WERI-Rb-1 (cell line): ENCODE measurements around the gene DBX1.

Experiments
- DNase-seq: peaks from one replicate; pipeline ENCODE4 v3.0.0-alpha.2; 2020
- H3K27ac ChIP-seq: fragments of 250-450 bp; sonication (Bioruptor Pico); 2 replicates; pipeline ENCODE4 v1.5.1; 2020; ENCODE audit warnings: mild to moderate bottlenecking, moderate library complexity
- H3K27me3 ChIP-seq: fragments of 250-450 bp; sonication (Bioruptor Pico); 2 replicates; pipeline ENCODE4 v1.5.1; 2021; ENCODE audit warnings: mild to moderate bottlenecking, low read depth, moderate library complexity; ENCODE audit not compliant: insufficient read depth, severe bottlenecking
- H3K36me3 ChIP-seq: fragments of 250-450 bp; sonication (Bioruptor Pico); 2 replicates; pipeline ENCODE4 v1.5.1; 2020; ENCODE audit warnings: mild to moderate bottlenecking, moderate library complexity
- H3K4me3 ChIP-seq: 2 replicates; pipeline ENCODE4 v1.5.1; 2011; ENCODE audit warnings: low read depth, mild to moderate bottlenecking, control low read depth, low read length
- H3K9me3 ChIP-seq: fragments of 250-450 bp; sonication (Bioruptor Pico); 2 replicates; pipeline ENCODE4 v1.5.1; 2021; ENCODE audit warnings: mild to moderate bottlenecking, moderate library complexity; ENCODE audit not compliant: severe bottlenecking
- TF ChIP-seq, protein P1 (sequence below): IDR thresholded peaks from 2 replicates; pipeline ENCODE4 v1.5.1; 2011; ENCODE audit warnings: low read depth, mild to moderate bottlenecking, control low read depth, inconsistent platforms, low read length

DBX1 gene

DNA sequence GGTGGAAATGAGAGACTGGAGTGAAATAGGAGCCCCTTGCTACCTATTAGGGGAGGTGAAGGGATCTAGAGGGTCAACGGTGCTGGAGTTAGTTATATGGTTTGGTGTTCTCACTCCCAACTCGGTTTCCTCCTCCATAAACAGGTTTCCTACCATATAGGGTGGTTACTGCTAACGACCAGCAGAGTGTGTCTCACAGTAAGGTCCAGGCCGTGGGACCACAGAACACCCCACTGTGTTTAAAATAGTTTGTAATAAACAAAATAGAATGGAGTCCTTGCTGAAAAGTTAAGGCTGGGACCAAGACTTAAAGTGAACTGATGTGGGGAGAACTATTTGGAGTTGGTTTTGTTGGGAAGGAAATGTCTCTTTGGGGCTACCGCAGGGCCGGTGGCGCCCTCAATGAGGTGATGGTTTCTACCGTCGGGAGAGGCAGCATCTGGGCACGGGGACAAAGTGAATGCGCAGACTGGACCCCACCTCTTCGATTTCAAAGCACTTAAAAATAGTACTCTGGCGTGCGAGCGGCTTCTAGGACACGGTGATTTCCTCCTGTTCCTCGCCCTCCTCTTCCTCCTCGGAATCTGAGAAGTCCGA lies 4.5 kb downstream of the DBX1 start:
- no peak overlapping the region for H3K4me3 ChIP-seq
- no peak for DNase-seq
- H3K27me3 ChIP-seq: peaks cover 36% of the 10 kb centered on the region

GRCh38 chr11:20154381-20154780 lies 5.9 kb downstream of the DBX1 start:
- Histone ChIP-seq H3K27ac (no peak overlapping the region), H3K36me3 (no peaks in the 10 kb centered on the region), H3K4me3 (no peak overlapping the region), H3K27me3 (peaks cover 22% of the 10 kb centered on the region), H3K9me3 (no peaks in the 10 kb centered on the region)
- TF ChIP-seq, protein P1, sequence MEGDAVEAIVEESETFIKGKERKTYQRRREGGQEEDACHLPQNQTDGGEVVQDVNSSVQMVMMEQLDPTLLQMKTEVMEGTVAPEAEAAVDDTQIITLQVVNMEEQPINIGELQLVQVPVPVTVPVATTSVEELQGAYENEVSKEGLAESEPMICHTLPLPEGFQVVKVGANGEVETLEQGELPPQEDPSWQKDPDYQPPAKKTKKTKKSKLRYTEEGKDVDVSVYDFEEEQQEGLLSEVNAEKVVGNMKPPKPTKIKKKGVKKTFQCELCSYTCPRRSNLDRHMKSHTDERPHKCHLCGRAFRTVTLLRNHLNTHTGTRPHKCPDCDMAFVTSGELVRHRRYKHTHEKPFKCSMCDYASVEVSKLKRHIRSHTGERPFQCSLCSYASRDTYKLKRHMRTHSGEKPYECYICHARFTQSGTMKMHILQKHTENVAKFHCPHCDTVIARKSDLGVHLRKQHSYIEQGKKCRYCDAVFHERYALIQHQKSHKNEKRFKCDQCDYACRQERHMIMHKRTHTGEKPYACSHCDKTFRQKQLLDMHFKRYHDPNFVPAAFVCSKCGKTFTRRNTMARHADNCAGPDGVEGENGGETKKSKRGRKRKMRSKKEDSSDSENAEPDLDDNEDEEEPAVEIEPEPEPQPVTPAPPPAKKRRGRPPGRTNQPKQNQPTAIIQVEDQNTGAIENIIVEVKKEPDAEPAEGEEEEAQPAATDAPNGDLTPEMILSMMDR: no peak
- DNase-seq: no peak

More for the DNA sequence above, 4.5 kb downstream of the DBX1 start:
- no peak overlapping the region for H3K27ac ChIP-seq
- H3K9me3 ChIP-seq: no peaks in the 10 kb centered on the region
- no peaks in the 10 kb centered on the region for H3K36me3 ChIP-seq
- TF ChIP-seq, protein P1: no peak

DNA sequence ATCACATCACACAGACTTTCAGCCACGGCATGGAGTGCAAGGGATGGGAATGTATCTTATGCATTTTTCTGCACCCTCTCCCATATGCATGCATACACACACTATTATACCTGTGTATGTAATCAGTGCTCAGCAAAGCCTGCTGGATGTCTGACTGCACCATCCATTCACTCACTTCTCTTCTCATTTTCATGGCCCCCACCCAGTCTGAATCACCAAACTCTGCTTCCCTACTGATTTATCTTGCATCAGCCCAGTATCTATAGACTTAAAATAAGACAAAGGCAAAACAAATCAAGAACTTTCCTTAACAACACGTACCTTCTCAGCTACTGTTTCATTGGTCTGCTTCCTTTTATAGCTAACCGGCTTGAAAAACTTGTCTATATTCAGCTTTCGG lies 21.6 kb downstream of the DBX1 start:
- H3K27ac ChIP-seq: no peak overlapping the region
- peaks cover 2% of the 10 kb centered on the region for H3K9me3 ChIP-seq
- no peak for DNase-seq
- H3K27me3 ChIP-seq: no peaks in the 10 kb centered on the region
- no peaks in the 10 kb centered on the region for H3K36me3 ChIP-seq
- TF ChIP-seq, protein P1: no peak
- H3K4me3 ChIP-seq: no peak overlapping the region

DNA sequence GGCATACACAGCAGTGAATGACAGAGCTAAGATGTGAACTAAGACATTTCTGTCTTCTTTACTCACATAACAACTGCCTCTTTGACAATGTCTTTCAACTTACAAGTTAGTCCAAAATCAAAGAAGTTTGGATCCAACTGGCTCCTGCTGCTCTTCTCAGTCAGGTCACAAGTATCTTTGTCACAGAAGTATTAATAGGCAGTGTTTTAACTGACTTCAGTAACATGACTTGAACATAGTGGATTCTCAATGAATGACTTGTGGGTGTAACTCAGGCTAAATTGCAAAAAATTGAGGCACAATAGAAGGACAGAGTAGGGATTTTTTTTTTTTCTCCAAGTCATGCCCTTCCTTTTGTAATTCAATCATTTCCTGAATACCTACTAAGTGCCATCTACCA lies 22.6 kb downstream of the DBX1 start:
- TF ChIP-seq, protein P1: no peak
- no peak for DNase-seq

DNA sequence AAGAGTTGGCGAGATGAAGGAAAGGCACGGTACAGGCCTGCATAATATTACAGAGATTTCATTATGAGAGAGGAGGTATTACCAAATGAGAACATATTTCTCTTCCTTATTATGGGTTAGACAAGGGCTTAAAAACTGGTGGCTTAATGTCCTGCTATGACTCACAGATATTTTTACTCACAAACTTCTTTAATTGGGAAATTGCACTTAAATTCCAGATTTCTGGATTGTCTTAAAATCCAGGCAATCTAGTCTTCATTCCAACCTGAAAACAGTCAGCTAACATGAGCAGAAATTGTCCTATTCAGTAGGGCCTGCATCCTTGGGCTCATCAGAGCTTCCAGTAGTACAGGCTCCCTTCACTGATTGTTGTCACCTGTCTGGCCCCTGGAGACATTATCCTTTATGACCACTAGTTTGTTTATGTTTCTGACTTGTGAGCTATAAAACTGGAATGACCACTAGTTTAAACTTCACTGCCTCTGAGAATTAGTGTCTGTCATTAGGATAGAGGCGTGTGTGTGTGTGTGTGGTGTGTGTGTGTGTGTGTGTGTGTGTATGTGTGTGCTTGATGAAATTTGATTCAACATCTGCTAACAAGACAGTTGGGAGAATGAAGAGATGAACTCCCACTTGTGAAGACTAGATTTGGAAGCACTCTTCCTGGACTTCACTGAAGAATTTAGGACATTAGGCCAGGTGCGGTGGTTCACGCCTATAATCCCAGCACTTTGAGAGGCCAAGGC lies 25.1 kb downstream of the DBX1 start:
- Histone ChIP-seq H3K4me3 (no peak overlapping the region), H3K9me3 (no peaks in the 10 kb centered on the region), H3K27ac (no peak overlapping the region), H3K36me3 (no peaks in the 10 kb centered on the region), H3K27me3 (no peaks in the 10 kb centered on the region)
- TF ChIP-seq, protein P1: no peak
- no peak for DNase-seq

More for the DNA sequence above, 22.6 kb downstream of the DBX1 start:
- no peak overlapping the region for H3K4me3 ChIP-seq
- no peaks in the 10 kb centered on the region for H3K36me3 ChIP-seq
- peaks cover 2% of the 10 kb centered on the region for H3K9me3 ChIP-seq
- H3K27ac ChIP-seq: no peak overlapping the region
- no peaks in the 10 kb centered on the region for H3K27me3 ChIP-seq
